G401 (cell line): ENCODE measurements around the gene ALG12. TPM values are rescaled to one million over a fixed set of nuclear protein-coding genes. Genes with fewer than 3 reads are reported as not detected.

Source experiments
- DNase-seq: peaks from one replicate; pipeline ENCODE4 v3.0.0-alpha.2; 2015; ENCODE audit warnings: low spot score
- in situ Hi-C: cut with HindIII; loops from 2 replicates; pipeline ENCODE4 v1.10.0; 2016; ENCODE audit warnings: low sequenced_read_pairs, mixed read lengths
- total RNA-seq: library from RNA; depleted of rRNA; stranded (reverse); fragments of >200 nt; shearing (Covaris generic); gene quantifications from 2 replicates; pipeline ENCODE4 v1.2.3, GENCODE V29; 2014

The ALG12 gene
- total RNA-seq, 1 experiment from 2014 or later = 24.1 TPM

GRCh38 chr22:49958931-49959781 lies 40.9 kb upstream of the ALG12 start:
- in situ Hi-C loops = no loop called here
- DNase-seq = no peak

- in situ Hi-C loops = no loop called here
- no peak for DNase-seq
Measured at GRCh38 chr22:49958366-49958921, 40.2 kb upstream of the ALG12 start.

- no peak for DNase-seq
- in situ Hi-C loops = no loop called here
Measured at GRCh38 chr22:49957826-49958365, 39.7 kb upstream of the ALG12 start.

- in situ Hi-C loops = no loop called here
- no peak for DNase-seq
Measured at GRCh38 chr22:49956914-49957825, 38.9 kb upstream of the ALG12 start.

GRCh38 chr22:49956418-49956770 lies 38.2 kb upstream of the ALG12 start:
- DNase-seq = no peak
- in situ Hi-C loops = no loop called here

GRCh38 chr22:49955581-49956417 lies 37.6 kb upstream of the ALG12 start:
- in situ Hi-C loops = no loop called here
- no peak for DNase-seq

- in situ Hi-C loops = no loop called here
- DNase-seq = no peak
Measured at GRCh38 chr22:49954991-49955580, 36.8 kb upstream of the ALG12 start.

- DNase-seq = no peak
- in situ Hi-C loops = no loop called here
Measured at GRCh38 chr22:49954354-49954753, 36.1 kb upstream of the ALG12 start.

- in situ Hi-C loops = no loop called here
- no peak for DNase-seq
Measured at GRCh38 chr22:49953680-49954344, 35.6 kb upstream of the ALG12 start.

GRCh38 chr22:49953027-49953679 lies 34.9 kb upstream of the ALG12 start:
- DNase-seq = no peak
- in situ Hi-C loops = no loop called here

- in situ Hi-C loops = no loop called here
- no peak for DNase-seq
Measured at GRCh38 chr22:49951986-49952896, 34.0 kb upstream of the ALG12 start.

- no peak for DNase-seq
- in situ Hi-C loops = no loop called here
Measured at GRCh38 chr22:49951678-49951985, 33.4 kb upstream of the ALG12 start.

- in situ Hi-C loops = no loop called here
- DNase-seq = no peak
Measured at GRCh38 chr22:49951000-49951677, 32.9 kb upstream of the ALG12 start.

GRCh38 chr22:49950396-49950994 lies 32.3 kb upstream of the ALG12 start:
- in situ Hi-C loops = no loop called here
- no peak for DNase-seq

GRCh38 chr22:49949914-49950292 lies 31.7 kb upstream of the ALG12 start:
- no peak for DNase-seq
- in situ Hi-C loops = no loop called here
